Measurements from ENCODE around the gene DNAH8. TPM values are rescaled to one million over a fixed set of nuclear protein-coding genes. Genes with fewer than 3 reads are reported as not detected.

DNAH8 gene
- total and polyA plus RNA-seq, 4 donors, result 0.01 to 0.37 (median 0.11) TPM

GRCh38 chr6:39055661-39056060 lies 340.6 kb downstream of the DNAH8 start:
- Histone ChIP-seq H3K27ac (ENCODE audit: low read depth in 1 of 2, low read length in 1 of 2) (no peak overlapping the region), H3K9ac (ENCODE audit: insufficient read depth in 1 of 2, low read length in 2 of 2) (no peak overlapping the region), H3K27me3 (ENCODE audit: control insufficient read depth in 3 of 3, insufficient read depth in 3 of 3, low read length in 2 of 3) (peaks cover 0 to 11% (median 0%) of the 10 kb centered on the region in 3 donors), H3K4me3 (no peak overlapping the region), H3K4me1 (ENCODE audit: control insufficient read depth in 5 of 5, insufficient read depth in 5 of 5, low read length in 5 of 5) (peaks cover 0 to 6% (median 0%) of the 10 kb centered on the region in 5 donors), H3K9me3 (ENCODE audit: control insufficient read depth in 4 of 4, insufficient read depth in 3 of 4, low read length in 3 of 4) (no peaks in the 10 kb centered on the region), H3K36me3 (ENCODE audit: control insufficient read depth in 4 of 4, insufficient read depth in 4 of 4, low read length in 4 of 4) (no peaks in the 10 kb centered on the region)
- ATAC-seq (ENCODE audit: insufficient read depth, low FRiP score), result no peak
- no peak for DNase-seq
- TF ChIP-seq CTCF (IDR thresholded peaks at IDR 0.05; ENCODE audit: control extremely low read depth, extremely low read depth), result no peak
- 84 to 93% methylated on average over 7 of the region's 7 CpGs for WGBS, 2 donors

- DNase-seq (no peak), ATAC-seq (ENCODE audit: insufficient read depth, low FRiP score) (no peak)
- TF ChIP-seq CTCF (IDR thresholded peaks at IDR 0.05; ENCODE audit: control extremely low read depth, extremely low read depth), result no peak
- 94 to 100% methylated on average over 4 to 5 of the region's 5 CpGs for WGBS, 2 donors
- no peak overlapping the region for H3K27ac ChIP-seq (ENCODE audit: low read depth in 1 of 2, low read length in 1 of 2)
- no peaks in the 10 kb centered on the region for H3K36me3 ChIP-seq (ENCODE audit: control insufficient read depth in 4 of 4, insufficient read depth in 4 of 4, low read length in 4 of 4)
- H3K4me3 ChIP-seq, result no peak overlapping the region
- H3K27me3 ChIP-seq (ENCODE audit: control insufficient read depth in 3 of 3, insufficient read depth in 3 of 3, low read length in 2 of 3), result peaks cover 0 to 7% (median 0%) of the 10 kb centered on the region in 3 donors
- no peak overlapping the region for H3K9ac ChIP-seq (ENCODE audit: insufficient read depth in 1 of 2, low read length in 2 of 2)
- H3K4me1 ChIP-seq (ENCODE audit: control insufficient read depth in 5 of 5, insufficient read depth in 5 of 5, low read length in 5 of 5), result peaks cover 0 to 6% (median 0%) of the 10 kb centered on the region in 5 donors
- no peaks in the 10 kb centered on the region for H3K9me3 ChIP-seq (ENCODE audit: control insufficient read depth in 4 of 4, insufficient read depth in 3 of 4, low read length in 3 of 4)
Measured at GRCh38 chr6:39056191-39056590, 341.1 kb downstream of the DNAH8 start.

GRCh38 chr6:39056681-39057080 lies 341.6 kb downstream of the DNAH8 start:
- no peak for TF ChIP-seq CTCF (IDR thresholded peaks at IDR 0.05; ENCODE audit: control extremely low read depth, extremely low read depth)
- Histone ChIP-seq H3K4me1 (ENCODE audit: control insufficient read depth in 5 of 5, insufficient read depth in 5 of 5, low read length in 5 of 5) (peaks cover 0 to 2% (median 0%) of the 10 kb centered on the region in 5 donors), H3K27me3 (ENCODE audit: control insufficient read depth in 3 of 3, insufficient read depth in 3 of 3, low read length in 2 of 3) (peaks cover 0 to 4% (median 0%) of the 10 kb centered on the region in 3 donors), H3K9me3 (ENCODE audit: control insufficient read depth in 4 of 4, insufficient read depth in 3 of 4, low read length in 3 of 4) (no peaks in the 10 kb centered on the region), H3K27ac (ENCODE audit: low read depth in 1 of 2, low read length in 1 of 2) (no peak overlapping the region), H3K4me3 (no peak overlapping the region), H3K9ac (ENCODE audit: insufficient read depth in 1 of 2, low read length in 2 of 2) (no peak overlapping the region), H3K36me3 (ENCODE audit: control insufficient read depth in 4 of 4, insufficient read depth in 4 of 4, low read length in 4 of 4) (no peaks in the 10 kb centered on the region)
- WGBS, 2 donors, result 93% methylated on average over 9 of the region's 9 CpGs
- ATAC-seq (ENCODE audit: insufficient read depth, low FRiP score) (no peak), DNase-seq (no peak)
